Measurements from ENCODE around the gene KLHDC7B. TPM values are rescaled to one million over a fixed set of nuclear protein-coding genes. Genes with fewer than 3 reads are reported as not detected.

KLHDC7B gene
- total and polyA plus RNA-seq, 2 of the 13 experiments (the other 11 are each of a cell fraction or from before 2014, with no cell fraction given): 0.11 TPM; not detected in 1

- no peak for TF ChIP-seq RNF219 (CRISPR knock-in tag; IDR thresholded peaks at IDR 0.05)
- peak; percentile 56 for TF ChIP-seq RBM39 (IDR thresholded peaks at IDR 0.05; ENCODE audit: low read depth, low read length, poor library complexity, severe bottlenecking)
- no peak for TF ChIP-seq ZNF530 (CRISPR knock-in tag; IDR thresholded peaks at IDR 0.05; ENCODE audit: low read depth)
- peak; percentile 24; the same call in 1 of the 2 replicates for TF ChIP-seq SNAPC2 (CRISPR knock-in tag; IDR thresholded peaks at IDR 0.05)
- no peak for TF ChIP-seq EP300 (IDR thresholded peaks at IDR 0.05; ENCODE audit: low read depth in 2 of 2, low read length in 2 of 2)
- no peak for TF ChIP-seq EP300 (CRISPR knock-in tag; IDR thresholded peaks at IDR 0.05; ENCODE audit: borderline replicate concordance)
- 0 out of 2 replicates have a peak, but pooled peaks have one; percentile 14 for TF ChIP-seq RXRA (CRISPR knock-in tag; IDR thresholded peaks at IDR 0.05)
- no peak for TF ChIP-seq HNF4G (IDR thresholded peaks at IDR 0.05; ENCODE audit: borderline replicate concordance, low read depth, low read length)
- peak; percentile 72 for TF ChIP-seq HNF4G (CRISPR knock-in tag; IDR thresholded peaks at IDR 0.05; ENCODE audit: borderline replicate concordance, low read depth)
- TF ChIP-seq TGIF2 (CRISPR knock-in tag; IDR thresholded peaks at IDR 0.05): no peak
- TF ChIP-seq ZNF562 (CRISPR knock-in tag; IDR thresholded peaks at IDR 0.05; ENCODE audit: borderline replicate concordance): no peak
- TF ChIP-seq, protein P1, sequence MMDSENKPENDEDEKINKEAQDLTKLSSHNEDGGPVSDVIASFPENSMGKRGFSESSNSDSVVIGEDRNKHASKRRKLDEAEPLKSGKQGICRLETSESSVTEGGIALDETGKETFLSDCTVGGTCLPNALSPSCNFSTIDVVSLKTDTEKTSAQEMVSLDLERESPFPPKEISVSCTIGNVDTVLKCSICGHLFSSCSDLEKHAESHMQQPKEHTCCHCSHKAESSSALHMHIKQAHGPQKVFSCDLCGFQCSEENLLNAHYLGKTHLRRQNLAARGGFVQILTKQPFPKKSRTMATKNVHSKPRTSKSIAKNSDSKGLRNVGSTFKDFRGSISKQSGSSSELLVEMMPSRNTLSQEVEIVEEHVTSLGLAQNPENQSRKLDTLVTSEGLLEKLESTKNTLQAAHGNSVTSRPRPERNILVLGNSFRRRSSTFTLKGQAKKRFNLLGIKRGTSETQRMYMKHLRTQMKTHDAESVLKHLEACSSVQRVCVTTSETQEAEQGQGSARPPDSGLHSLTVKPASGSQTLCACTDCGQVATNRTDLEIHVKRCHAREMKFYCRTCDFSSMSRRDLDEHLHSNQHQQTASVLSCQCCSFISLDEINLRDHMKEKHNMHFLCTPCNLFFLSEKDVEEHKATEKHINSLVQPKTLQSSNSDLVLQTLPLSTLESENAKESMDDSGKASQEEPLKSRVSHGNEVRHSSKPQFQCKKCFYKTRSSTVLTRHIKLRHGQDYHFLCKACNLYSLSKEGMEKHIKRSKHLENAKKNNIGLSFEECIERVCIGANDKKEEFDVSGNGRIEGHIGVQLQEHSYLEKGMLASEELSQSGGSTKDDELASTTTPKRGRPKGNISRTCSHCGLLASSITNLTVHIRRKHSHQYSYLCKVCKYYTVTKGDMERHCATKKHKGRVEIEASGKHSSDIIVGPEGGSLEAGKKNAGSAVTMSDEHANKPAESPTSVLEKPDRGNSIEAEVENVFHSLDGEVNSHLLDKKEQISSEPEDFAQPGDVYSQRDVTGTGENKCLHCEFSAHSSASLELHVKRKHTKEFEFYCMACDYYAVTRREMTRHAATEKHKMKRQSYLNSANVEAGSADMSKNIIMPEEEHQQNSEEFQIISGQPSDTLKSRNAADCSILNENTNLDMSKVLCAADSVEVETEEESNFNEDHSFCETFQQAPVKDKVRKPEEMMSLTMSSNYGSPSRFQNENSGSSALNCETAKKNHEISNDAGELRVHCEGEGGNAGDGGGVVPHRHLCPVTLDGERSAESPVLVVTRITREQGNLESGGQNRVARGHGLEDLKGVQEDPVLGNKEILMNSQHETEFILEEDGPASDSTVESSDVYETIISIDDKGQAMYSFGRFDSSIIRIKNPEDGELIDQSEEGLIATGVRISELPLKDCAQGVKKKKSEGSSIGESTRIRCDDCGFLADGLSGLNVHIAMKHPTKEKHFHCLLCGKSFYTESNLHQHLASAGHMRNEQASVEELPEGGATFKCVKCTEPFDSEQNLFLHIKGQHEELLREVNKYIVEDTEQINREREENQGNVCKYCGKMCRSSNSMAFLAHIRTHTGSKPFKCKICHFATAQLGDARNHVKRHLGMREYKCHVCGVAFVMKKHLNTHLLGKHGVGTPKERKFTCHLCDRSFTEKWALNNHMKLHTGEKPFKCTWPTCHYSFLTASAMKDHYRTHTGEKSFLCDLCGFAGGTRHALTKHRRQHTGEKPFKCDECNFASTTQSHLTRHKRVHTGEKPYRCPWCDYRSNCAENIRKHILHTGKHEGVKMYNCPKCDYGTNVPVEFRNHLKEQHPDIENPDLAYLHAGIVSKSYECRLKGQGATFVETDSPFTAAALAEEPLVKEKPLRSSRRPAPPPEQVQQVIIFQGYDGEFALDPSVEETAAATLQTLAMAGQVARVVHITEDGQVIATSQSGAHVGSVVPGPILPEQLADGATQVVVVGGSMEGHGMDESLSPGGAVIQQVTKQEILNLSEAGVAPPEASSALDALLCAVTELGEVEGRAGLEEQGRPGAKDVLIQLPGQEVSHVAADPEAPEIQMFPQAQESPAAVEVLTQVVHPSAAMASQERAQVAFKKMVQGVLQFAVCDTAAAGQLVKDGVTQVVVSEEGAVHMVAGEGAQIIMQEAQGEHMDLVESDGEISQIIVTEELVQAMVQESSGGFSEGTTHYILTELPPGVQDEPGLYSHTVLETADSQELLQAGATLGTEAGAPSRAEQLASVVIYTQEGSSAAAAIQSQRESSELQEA (CRISPR knock-in tag; IDR thresholded peaks at IDR 0.05; ENCODE audit: not compliant biosample characterization): no peak
- no peak for TF ChIP-seq MAFG (CRISPR knock-in tag; IDR thresholded peaks at IDR 0.05)
- 0 out of 2 replicates have a peak, but pooled peaks have one; percentile 53 for TF ChIP-seq ZNF589 (CRISPR knock-in tag; conservative IDR thresholded peaks at IDR 0.05)
- TF ChIP-seq GATA4 (IDR thresholded peaks at IDR 0.05; ENCODE audit: borderline replicate concordance, low read depth): no peak
- 0 out of 2 replicates have a peak, but pooled peaks have one; percentile 12 for TF ChIP-seq ZNF451 (CRISPR knock-in tag; IDR thresholded peaks at IDR 0.05)
- TF ChIP-seq ZNF839 (CRISPR knock-in tag; IDR thresholded peaks at IDR 0.05; ENCODE audit: borderline replicate concordance): no peak
- TF ChIP-seq MEF2D (CRISPR knock-in tag; IDR thresholded peaks at IDR 0.05): peak; percentile 42; the same call in 1 of the 2 replicates
- TF ChIP-seq NFYC (CRISPR knock-in tag; IDR thresholded peaks at IDR 0.05): no peak
- TF ChIP-seq MTA1 (CRISPR knock-in tag; IDR thresholded peaks at IDR 0.05; ENCODE audit: borderline replicate concordance): peak; percentile 63; the same call in 1 of the 2 replicates
- peak; percentile 14; the same call in 1 of the 2 replicates for TF ChIP-seq KDM2A (CRISPR knock-in tag; IDR thresholded peaks at IDR 0.05; ENCODE audit: borderline replicate concordance, low read depth)
- no peak for TF ChIP-seq ZBTB8A (CRISPR knock-in tag; IDR thresholded peaks at IDR 0.05; ENCODE audit: borderline replicate concordance, low read depth)
These were observed 15.2 kb upstream of the KLHDC7B start (continued) for GRCh38 chr22:50530580-50530876.
